GM18907 (cell line): ENCODE measurements around the gene SOS1.
"Not testable (repeated sequence)": the region's sequence is repeated elsewhere in the genome, so short reads cannot be mapped to it uniquely, and the experiment has no call there.

Experiments
- ATAC-seq: cut with Tn5 transposase; IDR thresholded peaks from one replicate; pipeline ENCODE4 v1.9.1; 2021; ENCODE audit warnings: mild to moderate bottlenecking, moderate library complexity; ENCODE audit not compliant: unreplicated experiment

The SOS1 gene

GRCh38 chr2:39120771-39121522 lies at the start of gene SOS1:
SOS1 (minus strand) TSS chr2:39121051; CDS start chr2:39120422, 629 bp downstream.
- peak; percentile 57 for ATAC-seq

DNA sequence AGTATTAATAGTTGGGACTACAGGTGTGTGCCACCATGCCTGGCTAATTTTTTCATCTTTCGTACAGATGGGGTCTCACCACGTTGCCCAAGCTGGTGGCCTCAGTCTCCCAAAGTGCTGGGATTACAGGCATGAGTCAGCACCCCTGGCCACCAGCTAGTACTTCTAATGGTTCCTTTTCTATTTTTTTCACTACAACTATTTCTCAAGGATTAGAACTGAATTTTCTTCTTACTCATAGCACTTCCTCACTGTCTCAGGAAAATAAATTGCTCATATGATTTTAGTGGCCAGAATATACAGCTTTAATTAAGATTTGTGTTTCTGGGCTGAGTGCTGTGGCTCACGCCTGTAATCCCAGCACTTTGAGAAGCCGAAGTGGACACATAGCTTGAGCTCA lies 43.2 kb upstream of the SOS1 start:
- no peak for ATAC-seq

- no peak for ATAC-seq
Observed at GRCh38 chr2:39160982-39161381, 40.1 kb upstream of the SOS1 start.

DNA sequence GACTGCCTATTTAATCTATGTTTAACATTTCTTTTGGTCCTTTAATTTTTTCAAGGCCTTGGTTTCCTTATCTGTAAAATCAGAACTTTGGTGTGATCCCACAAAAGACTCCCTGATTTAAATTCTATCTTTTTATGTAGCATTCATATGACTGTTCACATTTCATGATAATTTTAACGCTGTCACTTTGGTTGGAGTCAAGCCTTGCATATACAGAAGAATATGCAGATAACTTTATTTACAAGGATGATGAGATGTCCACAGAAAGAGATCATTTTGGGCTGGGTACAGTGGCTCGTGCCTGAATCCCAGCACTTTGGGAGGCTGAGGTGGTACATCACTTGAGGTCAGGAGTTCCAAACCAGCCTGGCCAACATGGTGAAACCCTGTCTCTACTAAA lies 38.4 kb upstream of the SOS1 start:
- ATAC-seq = no peak

DNA sequence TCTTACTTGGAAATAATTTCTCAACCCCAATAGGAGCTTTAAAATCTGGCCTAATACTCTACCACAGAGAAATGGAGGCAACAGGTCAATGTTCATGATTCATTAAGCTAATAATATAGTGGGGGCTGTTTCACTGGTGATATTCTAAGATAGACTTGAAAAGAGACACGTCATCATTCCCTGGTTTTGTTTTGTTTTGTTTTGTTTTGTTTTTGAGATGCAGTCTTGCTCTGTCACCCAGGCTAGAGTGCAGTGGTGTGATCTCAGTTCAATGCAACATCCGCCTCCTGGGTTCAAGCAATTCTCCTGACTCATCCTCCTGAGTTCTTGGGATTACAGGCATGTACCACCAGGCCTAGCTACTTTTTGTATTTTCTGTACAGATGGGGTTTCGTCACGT lies 37.5 kb upstream of the SOS1 start:
- ATAC-seq = no peak

DNA sequence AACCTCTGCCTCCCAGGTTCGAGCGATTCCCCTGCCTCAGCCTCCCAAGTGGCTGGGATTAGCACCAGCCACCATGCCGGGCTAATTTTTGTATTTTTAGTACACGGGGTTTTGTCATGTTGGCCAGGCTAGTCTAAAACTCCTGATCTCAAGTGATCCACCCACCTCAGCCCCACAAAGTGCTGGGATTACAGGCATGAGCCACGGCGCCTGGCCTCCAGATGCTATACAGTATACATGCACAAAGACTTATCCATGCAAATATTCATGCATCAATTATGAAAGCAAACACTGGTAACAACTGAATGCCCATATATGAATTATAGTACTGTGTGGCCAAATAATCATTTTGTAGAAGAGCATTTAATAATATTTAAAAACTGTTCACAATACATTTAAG lies 36.0 kb upstream of the SOS1 start:
- no peak for ATAC-seq

- no peak for ATAC-seq
Observed at GRCh38 chr2:39156107-39156506, 35.3 kb upstream of the SOS1 start.

- not testable (repeated sequence) for ATAC-seq
Observed at GRCh38 chr2:39155573-39155972, 34.7 kb upstream of the SOS1 start.

DNA sequence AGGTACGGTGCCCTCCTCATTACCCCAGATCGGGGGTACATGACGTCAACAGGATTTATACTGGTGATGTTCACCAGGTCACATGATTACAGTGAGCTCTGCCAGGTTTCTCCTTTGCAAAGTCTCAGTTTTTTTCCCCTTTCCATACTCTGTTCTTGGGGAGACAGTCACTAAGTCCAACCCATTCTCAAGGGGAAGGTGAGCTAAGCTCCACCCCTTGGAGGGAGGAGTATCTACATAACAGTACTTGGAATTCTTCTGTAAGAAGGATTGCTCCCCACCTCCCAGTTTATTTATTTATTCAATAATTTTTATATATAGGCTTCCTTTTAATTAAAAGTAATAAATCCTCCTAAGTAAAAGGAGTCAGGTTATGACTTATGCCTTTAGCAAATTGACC lies 34.1 kb upstream of the SOS1 start:
- no peak for ATAC-seq

DNA sequence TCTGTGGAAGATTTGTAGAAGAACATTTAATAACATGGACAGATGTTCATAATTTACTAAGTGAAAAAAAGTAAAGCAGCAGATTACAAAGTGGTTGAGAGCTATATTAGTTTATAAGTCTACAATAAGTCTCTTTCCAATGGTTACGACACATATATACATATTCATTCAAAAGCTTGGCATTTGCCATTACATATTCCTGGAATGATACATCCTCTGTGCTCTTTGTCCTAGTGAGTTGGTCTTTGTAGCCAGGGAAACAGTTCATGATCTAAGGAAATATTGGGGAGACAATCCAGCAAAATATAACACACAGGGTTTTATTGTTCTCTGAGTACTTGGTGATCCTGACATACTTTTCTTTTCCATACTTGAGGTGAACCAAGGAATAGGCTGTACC lies 32.5 kb upstream of the SOS1 start:
- ATAC-seq = no peak

DNA sequence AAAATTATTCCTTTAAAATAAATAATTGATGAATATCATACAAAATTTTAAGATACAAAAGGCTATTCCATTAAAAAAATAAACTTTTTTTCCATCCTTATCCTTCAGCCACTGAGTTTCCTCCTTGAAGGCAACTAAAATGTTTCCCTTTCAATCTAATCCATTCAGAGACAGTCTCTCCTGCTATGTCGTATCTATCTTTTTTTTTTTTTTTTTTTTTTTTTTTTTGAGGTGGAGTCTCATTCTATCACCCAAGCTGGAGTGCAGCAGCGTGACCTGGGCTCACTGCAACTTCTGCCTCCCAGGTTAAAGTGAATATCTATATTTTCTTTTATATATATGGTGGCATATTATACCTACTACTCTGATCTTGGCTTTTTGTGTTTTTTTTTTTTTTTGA lies 31.7 kb upstream of the SOS1 start:
- ATAC-seq = no peak

GRCh38 chr2:39150890-39151497 lies 30.1 kb upstream of the SOS1 start:
- ATAC-seq = no peak

GRCh38 chr2:39150102-39150562 lies 29.3 kb upstream of the SOS1 start:
- no peak for ATAC-seq

DNA sequence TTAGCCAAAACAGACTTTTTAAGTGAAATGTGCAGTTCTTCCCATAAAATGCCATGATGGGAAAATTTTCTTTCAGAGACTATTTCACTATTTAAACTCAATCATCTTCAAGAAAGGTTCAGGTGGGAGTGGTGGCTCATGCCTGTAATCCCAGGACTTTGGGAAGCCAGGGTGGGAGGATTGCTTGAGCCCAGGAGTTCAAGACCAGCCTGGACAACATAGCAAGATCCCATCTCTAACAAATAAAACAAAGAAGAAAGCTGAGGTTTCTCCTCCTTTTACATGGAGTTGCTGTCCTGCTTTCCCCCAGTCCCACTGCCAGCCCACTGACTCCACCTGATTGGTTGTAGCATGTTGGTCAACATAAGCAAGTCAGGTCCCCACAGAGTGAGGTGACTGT lies 25.8 kb upstream of the SOS1 start:
- ATAC-seq = no peak

GRCh38 chr2:39145906-39146421 lies 25.1 kb upstream of the SOS1 start:
- no peak for ATAC-seq

GRCh38 chr2:39144416-39144815 lies 23.6 kb upstream of the SOS1 start:
- ATAC-seq = no peak

DNA sequence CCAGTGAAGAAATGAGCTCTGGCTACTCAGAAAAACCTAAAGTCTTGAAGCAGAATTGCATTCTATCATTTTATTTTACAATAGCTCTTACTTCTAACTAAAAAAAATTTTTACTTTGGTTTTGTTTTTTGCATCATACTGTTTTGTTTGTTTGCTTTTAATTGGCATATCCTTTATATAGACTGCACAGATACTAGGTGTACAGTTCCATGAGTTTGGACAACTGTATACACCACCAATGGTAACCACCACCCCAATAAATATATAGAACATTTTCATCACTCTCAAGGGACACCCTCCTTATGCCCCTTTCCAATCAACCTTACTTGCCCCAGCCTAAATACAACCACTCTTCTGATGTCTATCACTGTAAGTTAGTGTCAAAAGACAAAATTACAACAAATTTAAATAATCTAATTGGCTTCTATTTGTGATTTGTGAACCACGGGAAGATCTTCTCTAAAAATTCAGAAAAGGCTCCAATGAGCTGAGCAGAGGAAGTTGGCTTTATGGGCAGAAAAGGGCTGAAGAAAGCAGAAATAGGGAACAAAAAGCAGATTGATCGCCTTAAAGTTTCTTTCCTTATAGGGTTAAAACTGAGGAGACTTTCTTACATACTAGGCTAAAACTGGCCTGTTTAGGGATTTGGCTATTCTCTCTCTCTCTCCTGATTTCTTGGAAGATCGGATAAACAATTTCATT lies 22.2 kb upstream of the SOS1 start:
- no peak for ATAC-seq

DNA sequence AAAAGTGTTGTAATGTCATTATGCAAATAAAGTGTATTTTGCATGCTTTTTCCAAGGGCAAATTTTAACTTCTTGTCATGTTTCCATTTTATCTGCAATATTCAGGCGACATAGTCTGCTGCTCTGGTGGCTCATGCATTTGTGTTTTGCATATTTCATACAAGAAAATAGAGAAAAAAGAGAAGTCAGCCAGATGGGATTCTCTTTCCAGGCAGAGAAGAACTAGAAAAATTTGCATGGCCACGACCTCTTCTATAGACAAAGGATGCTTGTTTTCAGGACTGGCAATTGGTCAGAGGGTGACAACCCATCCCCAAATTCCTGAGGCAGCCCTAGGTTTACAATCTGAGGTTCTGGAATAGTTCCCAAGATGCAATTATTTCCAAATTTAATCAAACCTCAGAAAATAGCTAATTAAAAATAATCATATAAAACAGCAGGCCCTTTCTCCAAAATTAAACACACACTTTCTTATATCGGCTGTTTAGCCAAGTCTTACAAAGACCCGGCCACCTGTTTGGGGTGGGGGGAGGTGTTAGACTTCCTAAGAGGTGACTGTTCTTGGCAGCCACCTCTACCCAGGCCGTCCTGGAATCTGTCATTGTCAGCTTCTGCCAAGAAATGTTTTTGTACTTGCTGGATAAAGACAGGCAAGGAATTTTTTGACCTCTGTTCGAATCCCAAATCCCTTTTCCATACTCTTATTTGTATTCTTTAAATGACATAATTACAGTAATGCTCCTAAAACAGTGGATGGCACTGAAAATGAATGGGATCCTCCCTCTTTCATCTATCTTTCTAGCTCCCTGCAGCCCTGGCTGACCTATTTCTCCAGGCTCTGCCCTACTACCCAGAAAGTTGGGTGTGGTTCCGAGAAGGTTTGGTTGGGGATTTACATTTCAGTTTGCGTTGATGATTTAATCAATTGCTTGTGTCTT lies 20.8 kb upstream of the SOS1 start:
- ATAC-seq = no peak

DNA sequence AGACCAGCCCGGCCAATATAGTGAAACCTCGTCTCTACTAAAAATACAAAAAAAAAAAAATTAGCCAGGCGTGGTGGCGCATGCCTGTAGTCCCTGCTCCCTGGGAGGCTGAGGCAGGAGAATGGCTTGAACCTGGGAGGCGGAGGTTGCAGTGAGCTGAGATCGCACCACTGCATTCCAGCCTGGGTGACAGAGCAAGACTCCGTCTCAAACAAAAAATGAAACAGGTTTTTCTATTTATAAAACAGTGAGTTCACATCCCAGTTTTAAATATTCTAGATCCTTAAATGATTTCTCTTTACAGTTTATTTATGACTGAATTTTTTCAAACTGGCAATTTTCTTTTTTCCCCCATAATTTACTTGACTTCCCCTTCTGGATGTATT lies 20.1 kb upstream of the SOS1 start:
- not testable (repeated sequence) for ATAC-seq

- no peak for ATAC-seq
Observed at GRCh38 chr2:39140322-39140847, 19.5 kb upstream of the SOS1 start.
